Non-pigmented ciliary epithelial cell (primary cell): ENCODE results near the gene WDR45.
A peak's percentile ranks its signal among the peaks of the same experiment; 100 is the strongest.

Source experiments
- DNase-seq: peaks from one replicate; pipeline ENCODE4 v3.0.0-alpha.2; 2010; ENCODE audit warnings: low read depth

Gene WDR45

GRCh38 chrX:49043220-49043986 lies 36.3 kb downstream of the WDR45 start, which contains the start of gene TFE3:
TFE3 (minus strand) TSS chrX:49043357; CDS start chrX:49043226, 131 bp downstream.
- peak; percentile 93 for DNase-seq

DNA sequence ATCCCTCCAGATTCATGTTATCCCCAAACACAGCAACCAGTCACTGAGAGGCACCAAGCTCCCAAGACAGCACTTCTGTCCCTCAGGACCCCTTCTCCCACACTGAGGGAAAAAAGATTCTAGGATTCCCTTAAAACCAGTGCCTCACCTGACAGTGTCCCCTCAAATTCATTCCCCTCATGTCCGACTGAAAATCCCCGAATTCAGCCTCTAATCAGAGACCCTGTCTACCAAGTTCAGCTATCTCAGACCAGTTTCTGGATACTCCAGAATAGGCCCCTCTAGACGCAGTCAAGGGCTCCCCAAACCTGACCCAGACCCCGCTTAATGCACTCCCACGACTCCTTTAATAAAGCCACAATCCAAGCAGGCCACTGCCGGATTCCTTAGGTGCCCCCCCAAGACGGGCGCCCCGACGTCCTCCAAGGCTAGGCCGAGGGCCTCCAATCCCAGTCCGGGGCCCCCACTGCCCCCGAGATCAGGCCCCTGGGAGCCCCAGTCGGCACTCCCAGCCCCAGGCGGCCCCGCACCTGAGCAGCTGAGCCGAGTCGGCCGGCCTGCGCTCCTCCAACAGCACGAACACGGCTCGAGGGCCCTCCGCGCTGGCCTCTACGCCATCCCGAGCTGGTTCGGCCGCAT lies 37.0 kb downstream of the WDR45 start:
- no peak for DNase-seq

GRCh38 chrX:49041744-49042580 lies 37.7 kb downstream of the WDR45 start:
- no peak for DNase-seq

DNA sequence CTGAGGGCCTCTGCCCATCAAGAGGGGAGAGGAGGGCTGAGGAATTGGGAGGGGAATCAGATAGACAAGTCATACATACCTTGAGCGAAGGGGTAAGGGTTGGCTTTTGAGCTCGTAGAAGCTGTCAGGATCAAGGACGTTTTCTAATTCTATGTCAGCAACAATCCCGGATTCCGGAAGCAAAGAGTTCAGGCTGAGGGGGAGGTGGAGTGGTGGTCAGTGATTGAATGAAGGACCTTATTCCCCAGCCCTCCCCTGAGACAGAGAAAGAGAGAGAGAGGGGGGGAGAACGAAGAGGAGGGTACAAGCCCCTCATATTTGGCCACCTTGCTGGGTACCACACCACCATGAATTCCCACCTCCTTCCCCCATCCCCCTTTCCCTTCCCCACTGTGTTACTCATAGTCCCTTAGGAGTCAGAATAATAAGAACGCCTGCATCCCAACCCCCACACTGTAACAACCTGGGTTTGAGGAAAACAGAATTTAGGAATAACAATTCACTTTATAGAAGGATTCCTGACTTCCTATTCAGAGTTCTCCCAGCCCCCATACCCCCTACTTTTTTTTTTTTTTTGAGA lies 39.2 kb downstream of the WDR45 start:
- no peak for DNase-seq

DNA sequence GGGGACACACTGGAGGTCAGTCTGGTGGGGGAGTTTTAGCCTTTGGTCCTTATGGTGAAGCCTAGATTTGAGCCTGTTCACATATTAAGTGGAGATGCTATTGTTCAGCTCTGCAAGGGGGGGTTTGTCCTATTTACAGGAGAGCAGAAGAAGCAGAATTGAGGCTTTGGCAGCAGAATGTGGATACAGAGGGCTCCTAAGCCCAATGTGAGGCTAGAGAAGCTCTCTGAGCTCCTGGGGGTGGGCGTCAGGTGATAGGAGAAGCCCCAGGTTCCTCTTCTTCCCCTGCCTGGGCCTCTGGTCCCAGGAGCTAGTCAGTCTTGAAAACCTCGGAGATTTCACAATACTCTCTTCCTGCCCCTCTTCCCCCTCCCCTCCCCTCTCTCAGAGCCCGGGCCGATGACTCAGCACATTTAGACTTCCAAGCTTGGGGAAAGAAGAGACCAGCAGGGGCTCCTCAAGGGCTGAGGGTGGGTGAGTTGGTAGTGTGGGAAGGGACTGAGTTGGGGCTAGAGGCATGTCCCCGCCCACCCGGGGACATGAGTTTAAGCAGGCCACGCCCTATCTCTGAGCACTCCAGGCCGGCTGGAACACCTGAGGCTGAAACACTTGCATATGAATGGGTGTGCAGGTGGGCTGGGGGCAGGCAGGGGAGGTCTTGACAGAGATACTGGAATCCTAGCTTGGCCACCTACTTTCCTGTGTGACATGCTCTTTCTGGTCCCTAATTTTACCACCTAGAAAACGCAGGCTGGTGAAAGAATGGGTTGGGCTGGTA lies 39.9 kb downstream of the WDR45 start:
- peak; percentile 84 for DNase-seq

DNA sequence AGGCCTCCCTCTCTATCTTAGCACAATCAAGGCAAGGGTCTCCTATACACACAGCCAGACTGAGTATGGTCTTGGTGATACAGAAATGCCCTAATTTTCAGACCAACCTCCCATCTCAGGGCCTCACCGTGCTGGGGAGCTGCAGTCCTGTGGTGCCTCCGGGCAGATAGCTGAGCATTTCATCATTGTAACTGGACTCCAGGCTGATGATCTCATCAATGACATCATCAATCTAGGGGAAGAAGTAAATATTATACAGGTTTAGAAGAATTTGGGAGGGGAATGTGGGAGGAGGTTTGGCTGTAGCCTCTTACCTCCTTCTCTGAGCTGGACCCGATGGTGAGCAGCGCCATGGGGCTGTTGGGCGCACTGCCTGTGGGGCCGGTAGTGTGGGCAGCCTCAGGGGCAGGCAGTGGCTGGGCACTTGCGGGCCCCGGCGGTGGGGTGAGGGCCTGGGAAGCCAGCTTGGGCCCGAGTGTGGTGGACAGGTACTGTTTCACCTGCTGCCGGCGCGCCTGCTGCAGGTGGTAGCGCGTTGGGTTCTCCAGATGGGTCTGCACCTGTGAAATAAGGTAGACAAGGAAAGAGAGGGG lies 41.7 kb downstream of the WDR45 start:
- no peak for DNase-seq

- DNase-seq, result no peak
Measured at GRCh38 chrX:49030283-49030682, 49.4 kb downstream of the WDR45 start.

DNA sequence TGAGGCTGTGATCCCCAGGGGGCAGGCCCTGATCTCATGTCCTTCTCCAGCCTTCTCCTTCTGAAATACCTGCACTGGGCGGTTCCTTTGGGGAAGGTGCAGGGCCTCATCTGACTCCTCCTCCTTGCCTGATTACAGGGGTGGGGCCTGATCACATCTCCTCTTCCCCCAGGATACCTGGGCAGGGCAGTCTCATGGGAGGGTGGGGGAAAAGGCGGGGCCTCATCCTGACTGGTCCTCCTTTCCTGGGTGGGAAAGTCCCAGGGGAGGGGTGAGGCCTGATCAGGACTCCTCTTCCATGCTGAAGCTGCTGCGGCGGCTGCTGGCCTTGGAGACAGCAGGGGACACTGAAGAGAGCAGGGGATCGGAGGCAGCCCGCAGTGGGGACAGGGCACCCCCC lies 49.8 kb downstream of the WDR45 start:
- no peak for DNase-seq
